ENCODE measurements around the gene ADPRH.

DNA sequence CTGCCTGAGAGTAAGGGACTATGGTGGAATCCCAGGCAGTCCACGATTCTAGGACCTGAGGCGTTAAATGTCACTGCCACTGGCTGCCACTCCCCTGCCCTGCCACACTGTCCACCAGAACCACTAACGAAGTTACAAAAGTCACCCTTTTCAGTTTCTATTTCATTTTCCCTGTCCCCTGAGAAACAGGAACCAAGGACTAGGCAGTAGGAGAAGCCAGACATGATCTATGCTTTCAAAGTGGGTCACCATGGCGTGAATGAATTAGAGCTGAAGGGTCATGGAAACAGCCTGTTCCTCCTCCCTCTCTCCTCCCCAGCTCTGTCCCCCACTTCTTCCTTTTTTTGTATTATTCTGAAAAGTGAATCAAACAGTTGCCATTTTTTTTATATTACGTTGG is 9.1 kb upstream of the ADPRH start:
- TF ChIP-seq, protein P1, sequence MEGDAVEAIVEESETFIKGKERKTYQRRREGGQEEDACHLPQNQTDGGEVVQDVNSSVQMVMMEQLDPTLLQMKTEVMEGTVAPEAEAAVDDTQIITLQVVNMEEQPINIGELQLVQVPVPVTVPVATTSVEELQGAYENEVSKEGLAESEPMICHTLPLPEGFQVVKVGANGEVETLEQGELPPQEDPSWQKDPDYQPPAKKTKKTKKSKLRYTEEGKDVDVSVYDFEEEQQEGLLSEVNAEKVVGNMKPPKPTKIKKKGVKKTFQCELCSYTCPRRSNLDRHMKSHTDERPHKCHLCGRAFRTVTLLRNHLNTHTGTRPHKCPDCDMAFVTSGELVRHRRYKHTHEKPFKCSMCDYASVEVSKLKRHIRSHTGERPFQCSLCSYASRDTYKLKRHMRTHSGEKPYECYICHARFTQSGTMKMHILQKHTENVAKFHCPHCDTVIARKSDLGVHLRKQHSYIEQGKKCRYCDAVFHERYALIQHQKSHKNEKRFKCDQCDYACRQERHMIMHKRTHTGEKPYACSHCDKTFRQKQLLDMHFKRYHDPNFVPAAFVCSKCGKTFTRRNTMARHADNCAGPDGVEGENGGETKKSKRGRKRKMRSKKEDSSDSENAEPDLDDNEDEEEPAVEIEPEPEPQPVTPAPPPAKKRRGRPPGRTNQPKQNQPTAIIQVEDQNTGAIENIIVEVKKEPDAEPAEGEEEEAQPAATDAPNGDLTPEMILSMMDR (IDR thresholded peaks at IDR 0.05) = no peak
- no peak for TF ChIP-seq EZH2 (IDR thresholded peaks at IDR 0.05)

All from neural progenitor cell (in vitro differentiated cells).